Breast epithelium (tissue), 4 donors: ENCODE measurements around the gene PDE6H. TPM values are rescaled to one million over a fixed set of nuclear protein-coding genes. Genes with fewer than 3 reads are reported as not detected.

Source experiments
- DNase-seq, 2 donors: peaks; one replicate each; pipeline ENCODE4 v3.0.0-alpha.2; 2019; ENCODE audit warnings: low spot score in 2 of 2
- H3K27ac ChIP-seq, 2 donors: fragments of 200-600 bp; sonication (generic) in 1 of 2; one replicate each; pipeline ENCODE4 v1.5.1; 2016 to 2019; ENCODE audit warnings: mild to moderate bottlenecking in 1 of 2
- H3K27me3 ChIP-seq, 2 donors: fragments of 200-600 bp; sonication (generic) in 1 of 2; one replicate each; pipeline versions ENCODE4 v1.5.1 to v1.6.0; 2017 to 2019; ENCODE audit warnings: control low read depth in 1 of 2, mild to moderate bottlenecking in 1 of 2
- H3K36me3 ChIP-seq: fragments of 200-600 bp; one replicate; pipeline ENCODE4 v1.5.1; 2019
- H3K4me1 ChIP-seq, 2 donors: fragments of 200-600 bp; sonication (generic); one replicate each; pipeline ENCODE4 v1.5.1; 2016 to 2019; ENCODE audit warnings: control low read depth in 1 of 2
- H3K4me3 ChIP-seq, 3 donors: fragments of 200-600 bp; sonication (generic); 1 replicate in 2 of 3; 2 replicates in 1 of 3; pipeline ENCODE4 v1.5.1; 2016 to 2019; ENCODE audit warnings: mild to moderate bottlenecking in 3 of 3, moderate library complexity in 2 of 3
- H3K9me3 ChIP-seq, 2 donors: fragments of 200-600 bp; sonication (generic) in 1 of 2; one replicate each; pipeline ENCODE4 v1.5.1; 2016 to 2019; ENCODE audit warnings: control low read depth in 1 of 2
- CTCF ChIP-seq, 3 donors: fragments of 450-650 bp; IDR thresholded peaks; one replicate each; pipeline ENCODE4 v1.5.1; 2016 to 2017; ENCODE audit warnings: antibody characterized with exemption in 3 of 3, mild to moderate bottlenecking in 3 of 3, moderate library complexity in 3 of 3
- POLR2A ChIP-seq: fragments of 450-650 bp; IDR thresholded peaks from one replicate; pipeline ENCODE4 v1.6.1; 2016; ENCODE audit warnings: antibody characterized with exemption, mild to moderate bottlenecking, moderate library complexity
- POLR2AphosphoS5 ChIP-seq, 3 donors: sonication (generic); formaldehyde crosslinking; IDR thresholded peaks; one replicate each; pipeline ENCODE4 v1.6.1; 2017; ENCODE audit warnings: antibody characterized with exemption in 3 of 3
- intact Hi-C: fragments of 100-400 bp; cut with DNase I; formaldehyde crosslinking; loops from one replicate; pipeline ENCODE4 v1.15.1; 2023; ENCODE audit warnings: low total_unique reads
- total RNA-seq, 3 donors: library from RNA; depleted of rRNA; stranded (reverse); fragments of >200 nt; gene quantifications; one replicate each; pipeline ENCODE4 v1.1.0, GENCODE V29; 2016

Gene PDE6H
- total RNA-seq, 3 donors from 2014 or later: not detected

GRCh38 chr12:14946162-14946561 lies 26.7 kb upstream of the PDE6H start:
- Histone ChIP-seq H3K36me3 (no peaks in the 10 kb centered on the region), H3K27ac (peak overlapping the region; percentile 44 to 78), H3K4me3 (no peak overlapping the region), H3K9me3 (no peaks in the 10 kb centered on the region), H3K4me1 (peaks cover 0 to 4% of the 10 kb centered on the region in 2 donors), H3K27me3 (no peaks in the 10 kb centered on the region)
- intact Hi-C loops: no loop called here
- TF ChIP-seq POLR2AphosphoS5 (IDR thresholded peaks at IDR 0.05): no peak
- TF ChIP-seq POLR2A: no peak
- TF ChIP-seq CTCF (IDR thresholded peaks at IDR 0.05): no peak
- no peak for DNase-seq

- no peaks in the 10 kb centered on the region for H3K27me3 ChIP-seq
- DNase-seq: no peak
- H3K36me3 ChIP-seq: no peaks in the 10 kb centered on the region
- peaks cover 0 to 6% of the 10 kb centered on the region in 2 donors for H3K4me1 ChIP-seq
- intact Hi-C loops: no loop called here
- no peak for TF ChIP-seq CTCF (IDR thresholded peaks at IDR 0.05)
- no peak for TF ChIP-seq POLR2AphosphoS5 (IDR thresholded peaks at IDR 0.05)
- TF ChIP-seq POLR2A: no peak
- H3K9me3 ChIP-seq: no peaks in the 10 kb centered on the region
- peak overlapping the region; percentile 78 to 92 for H3K27ac ChIP-seq
- no peak overlapping the region for H3K4me3 ChIP-seq
Observed at GRCh38 chr12:14946861-14947260, 26.0 kb upstream of the PDE6H start.

GRCh38 chr12:14948672-14949071 lies 24.2 kb upstream of the PDE6H start:
- Histone ChIP-seq H3K4me1 (peaks cover 0 to 8% of the 10 kb centered on the region in 2 donors), H3K36me3 (no peaks in the 10 kb centered on the region), H3K27ac (peak overlapping the region; percentile 78 to 92), H3K4me3 (no peak overlapping the region), H3K9me3 (no peaks in the 10 kb centered on the region), H3K27me3 (no peaks in the 10 kb centered on the region)
- peak in 2 of 3 donors; percentile 36 to 47 for TF ChIP-seq POLR2AphosphoS5 (IDR thresholded peaks at IDR 0.05)
- no peak for TF ChIP-seq POLR2A
- intact Hi-C loops: no loop called here
- DNase-seq: no peak

GRCh38 chr12:14949631-14950030 lies 23.2 kb upstream of the PDE6H start:
- Histone ChIP-seq H3K27ac (peak overlapping the region; percentile 78 to 92), H3K9me3 (no peaks in the 10 kb centered on the region), H3K27me3 (no peaks in the 10 kb centered on the region), H3K4me3 (no peak overlapping the region), H3K36me3 (no peaks in the 10 kb centered on the region), H3K4me1 (peaks cover 0 to 8% of the 10 kb centered on the region in 2 donors)
- no peak for DNase-seq
- TF ChIP-seq POLR2AphosphoS5 (IDR thresholded peaks at IDR 0.05) (no peak), CTCF (IDR thresholded peaks at IDR 0.05) (no peak), POLR2A (no peak)
- intact Hi-C loops: no loop called here

GRCh38 chr12:14950421-14950820 lies 22.4 kb upstream of the PDE6H start:
- Histone ChIP-seq H3K27me3 (no peaks in the 10 kb centered on the region), H3K36me3 (no peaks in the 10 kb centered on the region), H3K4me3 (no peak overlapping the region), H3K9me3 (no peaks in the 10 kb centered on the region), H3K4me1 (peaks cover 0 to 8% of the 10 kb centered on the region in 2 donors), H3K27ac (peak overlapping the region; percentile 78 to 92)
- no peak for TF ChIP-seq POLR2AphosphoS5 (IDR thresholded peaks at IDR 0.05)
- TF ChIP-seq POLR2A: no peak
- TF ChIP-seq CTCF (IDR thresholded peaks at IDR 0.05): no peak
- intact Hi-C loops: no loop called here
- DNase-seq: no peak
